ENCODE measurements around the gene QTRT2.

- TF ChIP-seq POLR2A (IDR thresholded peaks at IDR 0.05) (no peak), CTCF (IDR thresholded peaks at IDR 0.05) (no peak)
These were observed 65.6 kb downstream of the QTRT2 start for GRCh38 chr3:114122027-114122709.

Data from thyroid gland (tissue), 4 donors.